H1 (cell line): ENCODE data around the gene SLC22A2. TPM values are rescaled to one million over a fixed set of nuclear protein-coding genes. Genes with fewer than 3 reads are reported as not detected.

Experiments
- ASH2L ChIP-seq: fragments of 200-600, 300-600 bp; sonication (generic); IDR thresholded peaks from one replicate; pipeline ENCODE4 v1.7.1; 2017; ENCODE audit warnings: low read length
- CBX8 ChIP-seq: fragments of 300-800, 300-1000 bp; sonication (generic); IDR thresholded peaks from 2 replicates; pipeline ENCODE4 v1.7.1; 2016; ENCODE audit warnings: low read depth, low read length, borderline replicate concordance
- CREB1 ChIP-seq: IDR thresholded peaks from 2 replicates; pipeline ENCODE4 v1.6.1; 2012; ENCODE audit warnings: inconsistent platforms
- KDM4A ChIP-seq: IDR thresholded peaks from one replicate; pipeline ENCODE4 v1.7.1; 2012; ENCODE audit warnings: low read depth, mild to moderate bottlenecking, moderate library complexity, low read length, inconsistent platforms; ENCODE audit not compliant: severe bottlenecking
- polyA plus RNA-seq, 7 experiments: library from polyadenylated mRNA; depleted of rRNA in 3 of 7; stranded (reverse) in 5 of 7; unstranded in 2 of 7; fragments of >200 nt in 5 of 7; fragments of 200-250 nt in 2 of 7; gene quantifications; 1 replicate in 5 of 7; 2 replicates in 1 of 7; 4 replicates in 1 of 7; pipeline versions ENCODE4 v1.2.1 to v1.2.3, GENCODE V29; 2011 to 2013; ENCODE audit warnings: missing spikeins in 2 of 7, mixed read lengths in 2 of 7
- total RNA-seq: library from RNA; stranded (reverse); fragmentation: NEBNext Ultra II Directional; extraction: Animal tissue kit (Norgen Biotek cat#: 25700); gene quantifications from 2 replicates; pipeline ENCODE4 v1.2.1, GENCODE V29; 2021
- TF ChIP-seq, protein P1 (sequence below): fragments of 300-600 bp; sonication (generic); IDR thresholded peaks from 2 replicates; pipeline ENCODE4 v1.7.1; 2012; ENCODE audit warnings: low read length, moderate library complexity, mild to moderate bottlenecking, inconsistent platforms; ENCODE audit not compliant: insufficient replicate concordance
- TF ChIP-seq, protein P2 (sequence below): IDR thresholded peaks from 2 replicates; pipeline ENCODE4 v1.6.1; 2012; ENCODE audit warnings: inconsistent platforms

SLC22A2 gene
- total and polyA plus RNA-seq, 2 of the 8 experiments (the other 6 are each of a cell fraction or from before 2014, with no cell fraction given) = 0.23 to 1.4 TPM

DNA sequence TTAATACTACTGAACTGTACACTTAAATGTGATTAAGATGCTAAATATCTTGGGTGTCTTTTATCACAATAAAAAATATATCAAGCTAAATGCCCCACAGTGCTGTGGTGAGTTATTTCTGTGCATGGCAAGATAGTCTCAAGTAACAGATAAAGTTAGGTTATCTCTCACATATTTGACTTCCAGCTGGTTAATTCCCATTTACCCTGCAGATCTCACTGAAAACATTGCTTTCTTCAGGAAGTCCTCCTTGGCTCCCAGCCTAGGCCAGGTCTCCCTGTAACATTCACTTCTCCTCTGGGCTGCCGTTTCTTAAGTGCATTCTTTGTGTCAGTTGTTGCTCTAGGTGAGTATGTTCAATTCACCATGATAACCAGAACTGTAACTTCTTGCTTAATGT is 77.9 kb downstream of the SLC22A2 start (continued):
- TF ChIP-seq, protein P1, sequence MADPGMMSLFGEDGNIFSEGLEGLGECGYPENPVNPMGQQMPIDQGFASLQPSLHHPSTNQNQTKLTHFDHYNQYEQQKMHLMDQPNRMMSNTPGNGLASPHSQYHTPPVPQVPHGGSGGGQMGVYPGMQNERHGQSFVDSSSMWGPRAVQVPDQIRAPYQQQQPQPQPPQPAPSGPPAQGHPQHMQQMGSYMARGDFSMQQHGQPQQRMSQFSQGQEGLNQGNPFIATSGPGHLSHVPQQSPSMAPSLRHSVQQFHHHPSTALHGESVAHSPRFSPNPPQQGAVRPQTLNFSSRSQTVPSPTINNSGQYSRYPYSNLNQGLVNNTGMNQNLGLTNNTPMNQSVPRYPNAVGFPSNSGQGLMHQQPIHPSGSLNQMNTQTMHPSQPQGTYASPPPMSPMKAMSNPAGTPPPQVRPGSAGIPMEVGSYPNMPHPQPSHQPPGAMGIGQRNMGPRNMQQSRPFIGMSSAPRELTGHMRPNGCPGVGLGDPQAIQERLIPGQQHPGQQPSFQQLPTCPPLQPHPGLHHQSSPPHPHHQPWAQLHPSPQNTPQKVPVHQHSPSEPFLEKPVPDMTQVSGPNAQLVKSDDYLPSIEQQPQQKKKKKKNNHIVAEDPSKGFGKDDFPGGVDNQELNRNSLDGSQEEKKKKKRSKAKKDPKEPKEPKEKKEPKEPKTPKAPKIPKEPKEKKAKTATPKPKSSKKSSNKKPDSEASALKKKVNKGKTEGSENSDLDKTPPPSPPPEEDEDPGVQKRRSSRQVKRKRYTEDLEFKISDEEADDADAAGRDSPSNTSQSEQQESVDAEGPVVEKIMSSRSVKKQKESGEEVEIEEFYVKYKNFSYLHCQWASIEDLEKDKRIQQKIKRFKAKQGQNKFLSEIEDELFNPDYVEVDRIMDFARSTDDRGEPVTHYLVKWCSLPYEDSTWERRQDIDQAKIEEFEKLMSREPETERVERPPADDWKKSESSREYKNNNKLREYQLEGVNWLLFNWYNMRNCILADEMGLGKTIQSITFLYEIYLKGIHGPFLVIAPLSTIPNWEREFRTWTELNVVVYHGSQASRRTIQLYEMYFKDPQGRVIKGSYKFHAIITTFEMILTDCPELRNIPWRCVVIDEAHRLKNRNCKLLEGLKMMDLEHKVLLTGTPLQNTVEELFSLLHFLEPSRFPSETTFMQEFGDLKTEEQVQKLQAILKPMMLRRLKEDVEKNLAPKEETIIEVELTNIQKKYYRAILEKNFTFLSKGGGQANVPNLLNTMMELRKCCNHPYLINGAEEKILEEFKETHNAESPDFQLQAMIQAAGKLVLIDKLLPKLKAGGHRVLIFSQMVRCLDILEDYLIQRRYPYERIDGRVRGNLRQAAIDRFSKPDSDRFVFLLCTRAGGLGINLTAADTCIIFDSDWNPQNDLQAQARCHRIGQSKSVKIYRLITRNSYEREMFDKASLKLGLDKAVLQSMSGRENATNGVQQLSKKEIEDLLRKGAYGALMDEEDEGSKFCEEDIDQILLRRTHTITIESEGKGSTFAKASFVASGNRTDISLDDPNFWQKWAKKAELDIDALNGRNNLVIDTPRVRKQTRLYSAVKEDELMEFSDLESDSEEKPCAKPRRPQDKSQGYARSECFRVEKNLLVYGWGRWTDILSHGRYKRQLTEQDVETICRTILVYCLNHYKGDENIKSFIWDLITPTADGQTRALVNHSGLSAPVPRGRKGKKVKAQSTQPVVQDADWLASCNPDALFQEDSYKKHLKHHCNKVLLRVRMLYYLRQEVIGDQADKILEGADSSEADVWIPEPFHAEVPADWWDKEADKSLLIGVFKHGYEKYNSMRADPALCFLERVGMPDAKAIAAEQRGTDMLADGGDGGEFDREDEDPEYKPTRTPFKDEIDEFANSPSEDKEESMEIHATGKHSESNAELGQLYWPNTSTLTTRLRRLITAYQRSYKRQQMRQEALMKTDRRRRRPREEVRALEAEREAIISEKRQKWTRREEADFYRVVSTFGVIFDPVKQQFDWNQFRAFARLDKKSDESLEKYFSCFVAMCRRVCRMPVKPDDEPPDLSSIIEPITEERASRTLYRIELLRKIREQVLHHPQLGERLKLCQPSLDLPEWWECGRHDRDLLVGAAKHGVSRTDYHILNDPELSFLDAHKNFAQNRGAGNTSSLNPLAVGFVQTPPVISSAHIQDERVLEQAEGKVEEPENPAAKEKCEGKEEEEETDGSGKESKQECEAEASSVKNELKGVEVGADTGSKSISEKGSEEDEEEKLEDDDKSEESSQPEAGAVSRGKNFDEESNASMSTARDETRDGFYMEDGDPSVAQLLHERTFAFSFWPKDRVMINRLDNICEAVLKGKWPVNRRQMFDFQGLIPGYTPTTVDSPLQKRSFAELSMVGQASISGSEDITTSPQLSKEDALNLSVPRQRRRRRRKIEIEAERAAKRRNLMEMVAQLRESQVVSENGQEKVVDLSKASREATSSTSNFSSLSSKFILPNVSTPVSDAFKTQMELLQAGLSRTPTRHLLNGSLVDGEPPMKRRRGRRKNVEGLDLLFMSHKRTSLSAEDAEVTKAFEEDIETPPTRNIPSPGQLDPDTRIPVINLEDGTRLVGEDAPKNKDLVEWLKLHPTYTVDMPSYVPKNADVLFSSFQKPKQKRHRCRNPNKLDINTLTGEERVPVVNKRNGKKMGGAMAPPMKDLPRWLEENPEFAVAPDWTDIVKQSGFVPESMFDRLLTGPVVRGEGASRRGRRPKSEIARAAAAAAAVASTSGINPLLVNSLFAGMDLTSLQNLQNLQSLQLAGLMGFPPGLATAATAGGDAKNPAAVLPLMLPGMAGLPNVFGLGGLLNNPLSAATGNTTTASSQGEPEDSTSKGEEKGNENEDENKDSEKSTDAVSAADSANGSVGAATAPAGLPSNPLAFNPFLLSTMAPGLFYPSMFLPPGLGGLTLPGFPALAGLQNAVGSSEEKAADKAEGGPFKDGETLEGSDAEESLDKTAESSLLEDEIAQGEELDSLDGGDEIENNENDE = no peak
- no peak for TF ChIP-seq CREB1
- TF ChIP-seq KDM4A = no peak
- no peak for TF ChIP-seq ASH2L
- TF ChIP-seq CBX8 = no peak
- TF ChIP-seq, protein P2, sequence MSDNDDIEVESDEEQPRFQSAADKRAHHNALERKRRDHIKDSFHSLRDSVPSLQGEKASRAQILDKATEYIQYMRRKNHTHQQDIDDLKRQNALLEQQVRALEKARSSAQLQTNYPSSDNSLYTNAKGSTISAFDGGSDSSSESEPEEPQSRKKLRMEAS = no peak
